CD4-positive, alpha-beta memory T cell (primary cell): Measurements from ENCODE around the gene AOC1. TPM values are rescaled to one million over a fixed set of nuclear protein-coding genes. Genes with fewer than 3 reads are reported as not detected.

ENCODE experiments used
- CTCF ChIA-PET: fragments of 350-600 bp; sonication (Branson Sonifier 250); formaldehyde crosslinking; loops from one replicate; lab custom pipeline; 2021; ENCODE audit warnings: inconsistent platforms; ENCODE audit not compliant: partially characterized antibody; lab: Charles Lee
- POLR2A ChIA-PET: fragments of 350-600 bp; sonication (Branson Sonifier 250); formaldehyde crosslinking; loops from one replicate; lab custom pipeline; 2021; ENCODE audit not compliant: partially characterized antibody; lab: Charles Lee
- DNase-seq, 5 donors: peaks; one replicate each; pipeline versions ENCODE4 v3.0.0 to v3.0.0-alpha.2; 2020 to 2022; ENCODE audit warnings: mixed read lengths in 1 of 5
- H3K27ac ChIP-seq: one replicate; pipeline ENCODE4 v1.7.0; 2013; ENCODE audit warnings: low read depth, low read length
- H3K27me3 ChIP-seq: 2 replicates; pipeline ENCODE4 v1.7.0; 2013; ENCODE audit warnings: mild to moderate bottlenecking, low read length, moderate library complexity; ENCODE audit not compliant: insufficient read depth
- H3K36me3 ChIP-seq: 2 replicates; pipeline ENCODE4 v1.7.0; 2013; ENCODE audit warnings: mild to moderate bottlenecking, low read length, moderate library complexity; ENCODE audit not compliant: insufficient read depth
- H3K4me1 ChIP-seq: 2 replicates; pipeline ENCODE4 v1.7.0; 2013; ENCODE audit warnings: mild to moderate bottlenecking, low read length, moderate library complexity; ENCODE audit not compliant: insufficient read depth
- H3K4me3 ChIP-seq, 2 donors: one replicate each; pipeline ENCODE4 v1.7.0; 2013; ENCODE audit warnings: low read length in 2 of 2, mild to moderate bottlenecking in 1 of 2
- H3K9me3 ChIP-seq, 2 donors: one replicate each; pipeline ENCODE4 v1.7.0; 2013; ENCODE audit warnings: low read length in 2 of 2, control low read depth in 1 of 2; ENCODE audit not compliant: control insufficient read depth in 1 of 2
- H3K27ac Mint-ChIP-seq, 7 donors: one replicate each; pipeline ENCODE4 v1.8.0; 2020 to 2021; ENCODE audit warnings: mixed read lengths in 7 of 7, mild to moderate bottlenecking in 6 of 7, inconsistent platforms in 3 of 7, moderate library complexity in 3 of 7
- H3K27me3 Mint-ChIP-seq, 2 donors: one replicate each; pipeline ENCODE4 v1.8.0; 2020 to 2021; ENCODE audit warnings: mixed read lengths in 2 of 2
- H3K36me3 Mint-ChIP-seq, 2 donors: one replicate each; pipeline ENCODE4 v1.8.0; 2020 to 2021; ENCODE audit warnings: mixed read lengths in 2 of 2, inconsistent platforms in 1 of 2, mild to moderate bottlenecking in 1 of 2
- H3K4me1 Mint-ChIP-seq, 4 donors: one replicate each; pipeline ENCODE4 v1.8.0; 2020 to 2021; ENCODE audit warnings: mixed read lengths in 4 of 4, mild to moderate bottlenecking in 1 of 4
- H3K4me3 Mint-ChIP-seq, 8 donors: one replicate each; pipeline ENCODE4 v1.8.0; 2020 to 2021; ENCODE audit warnings: mixed read lengths in 8 of 8, mild to moderate bottlenecking in 7 of 8, moderate library complexity in 6 of 8, inconsistent platforms in 3 of 8
- H3K9me3 Mint-ChIP-seq, 8 donors: one replicate each; pipeline ENCODE4 v1.8.0; 2020 to 2021; ENCODE audit warnings: mixed read lengths in 8 of 8, mild to moderate bottlenecking in 5 of 8, inconsistent platforms in 3 of 8, moderate library complexity in 1 of 8
- intact Hi-C: fragments of 100-400 bp; cut with micrococcal nuclease; formaldehyde crosslinking; loops from one replicate; pipeline ENCODE4 v1.15.1; 2023
- polyA plus RNA-seq, 2 donors: library from polyadenylated mRNA; unstranded; fragments of 300-500 nt; fragmentation: Illumina TruSeq; gene quantifications; one replicate each; pipeline ENCODE4 v1.2.3, GENCODE V29; 2021
- total RNA-seq, 2 experiments: library from RNA; stranded (reverse); gene quantifications; one replicate each; pipeline ENCODE4 v1.2.3, GENCODE V29; 2021

Gene AOC1
- total and polyA plus RNA-seq, 4 experiments from 2014 or later = not detected

GRCh38 chr7:150900675-150901074, 48.4 kb downstream of the AOC1 start:
- H3K9me3 ChIP-seq = no peaks in the 10 kb centered on the region
- H3K4me1 Mint-ChIP-seq = peaks cover 3 to 8% (median 7%) of the 10 kb centered on the region in 4 donors
- H3K36me3 ChIP-seq = no peaks in the 10 kb centered on the region
- peaks cover 11% of the 10 kb centered on the region for H3K4me1 ChIP-seq
- H3K4me3 ChIP-seq = no peak overlapping the region
- no peak for DNase-seq
- H3K27me3 ChIP-seq = peaks cover 13% of the 10 kb centered on the region
- no peak overlapping the region for H3K4me3 Mint-ChIP-seq
- H3K9me3 Mint-ChIP-seq = no peaks in the 10 kb centered on the region
- peaks cover 25 to 40% of the 10 kb centered on the region in 2 donors for H3K27me3 Mint-ChIP-seq
- no peaks in the 10 kb centered on the region for H3K36me3 Mint-ChIP-seq
- no peak overlapping the region for H3K27ac Mint-ChIP-seq
- intact Hi-C loops = no loop called here
- H3K27ac ChIP-seq = no peak overlapping the region
- CTCF ChIA-PET = interaction anchor here (1.3 to 1.7 kb wide), 3 partner anchors 59 to 210 kb away, joined by 3 to 7 read pairs (median 5); no protein-coding TSS in a partner anchor
- POLR2A ChIA-PET = no interaction called here

- Histone ChIP-seq H3K9me3 (no peaks in the 10 kb centered on the region), H3K27ac (no peak overlapping the region), H3K4me1 (peaks cover 11% of the 10 kb centered on the region), H3K27me3 (peaks cover 13% of the 10 kb centered on the region), H3K4me3 (no peak overlapping the region), H3K36me3 (no peaks in the 10 kb centered on the region)
- Mint-ChIP-seq H3K4me1 (peaks cover 3 to 8% (median 7%) of the 10 kb centered on the region in 4 donors), H3K36me3 (no peaks in the 10 kb centered on the region), H3K27ac (no peak overlapping the region), H3K9me3 (no peaks in the 10 kb centered on the region), H3K27me3 (peaks cover 25 to 34% of the 10 kb centered on the region in 2 donors), H3K4me3 (no peak overlapping the region)
- intact Hi-C loops = no loop called here
- ChIA-PET POLR2A (interaction anchor here (1.0 kb wide), 1 partner anchor 117 kb away, joined by 3 read pairs; no protein-coding TSS in a partner anchor), CTCF (interaction anchor here (0.9 to 1.7 kb wide), 7 partner anchors 10 to 210 kb away, joined by 3 to 7 read pairs (median 3); no protein-coding TSS in a partner anchor)
- DNase-seq = no peak
Measured at GRCh38 chr7:150901160-150902035, 49.1 kb downstream of the AOC1 start.

GRCh38 chr7:150902078-150903033, 50.0 kb downstream of the AOC1 start:
- Mint-ChIP-seq H3K27me3 (peaks cover 25 to 31% of the 10 kb centered on the region in 2 donors), H3K4me3 (no peak overlapping the region), H3K36me3 (no peaks in the 10 kb centered on the region), H3K9me3 (no peaks in the 10 kb centered on the region), H3K27ac (peak overlapping the region in 1 of 7 donors; percentile 66), H3K4me1 (peaks cover 3 to 8% (median 7%) of the 10 kb centered on the region in 4 donors)
- peaks cover 11% of the 10 kb centered on the region for H3K4me1 ChIP-seq
- ChIA-PET POLR2A (interaction anchor here (1.0 kb wide), 1 partner anchor 116 kb away, joined by 3 read pairs; no protein-coding TSS in a partner anchor), CTCF (interaction anchor here (0.9 to 1.7 kb wide), 7 partner anchors 9 to 209 kb away, joined by 3 to 7 read pairs (median 3); no protein-coding TSS in a partner anchor)
- H3K27ac ChIP-seq = no peak overlapping the region
- no peaks in the 10 kb centered on the region for H3K36me3 ChIP-seq
- no peak overlapping the region for H3K4me3 ChIP-seq
- no peak for DNase-seq
- H3K9me3 ChIP-seq = no peaks in the 10 kb centered on the region
- intact Hi-C loops = no loop called here
- H3K27me3 ChIP-seq = peaks cover 8% of the 10 kb centered on the region

GRCh38 chr7:150903606-150904005, 51.3 kb downstream of the AOC1 start:
- peaks cover 21 to 27% of the 10 kb centered on the region in 2 donors for H3K27me3 Mint-ChIP-seq

GRCh38 chr7:150904011-150904909, 51.9 kb downstream of the AOC1 start:
- Histone ChIP-seq H3K36me3 (no peaks in the 10 kb centered on the region), H3K4me1 (peaks cover 6% of the 10 kb centered on the region), H3K4me3 (no peak overlapping the region), H3K27ac (no peak overlapping the region), H3K9me3 (no peaks in the 10 kb centered on the region), H3K27me3 (no peaks in the 10 kb centered on the region)
- no peak for DNase-seq
- intact Hi-C loops = no loop called here
- POLR2A ChIA-PET = no interaction called here
- no peaks in the 10 kb centered on the region for H3K9me3 Mint-ChIP-seq
- H3K27me3 Mint-ChIP-seq = peaks cover 21 to 24% of the 10 kb centered on the region in 2 donors
- no peak overlapping the region for H3K27ac Mint-ChIP-seq
- peaks cover 4 to 6% (median 5%) of the 10 kb centered on the region in 4 donors for H3K4me1 Mint-ChIP-seq
- CTCF ChIA-PET = interaction anchor here (0.7 to 1.2 kb wide), 2 partner anchors 17 to 85 kb away, joined by 3 to 5 read pairs; no protein-coding TSS in a partner anchor
- peak overlapping the region in 1 of 8 donors; percentile 17 for H3K4me3 Mint-ChIP-seq
- no peaks in the 10 kb centered on the region for H3K36me3 Mint-ChIP-seq

More at GRCh38 chr7:150903606-150904005, 51.3 kb downstream of the AOC1 start:
- Mint-ChIP-seq H3K9me3 (no peaks in the 10 kb centered on the region), H3K4me1 (peaks cover 0 to 3% (median under 1%) of the 10 kb centered on the region in 4 donors), H3K36me3 (no peaks in the 10 kb centered on the region), H3K27ac (no peak overlapping the region), H3K4me3 (no peak overlapping the region)
- ChIA-PET CTCF (interaction anchor here (0.7 to 1.2 kb wide), 2 partner anchors 17 to 86 kb away, joined by 3 to 5 read pairs; no protein-coding TSS in a partner anchor), POLR2A (no interaction called here)
- Histone ChIP-seq H3K4me1 (peaks cover 3% of the 10 kb centered on the region), H3K4me3 (no peak overlapping the region), H3K27ac (no peak overlapping the region), H3K27me3 (no peaks in the 10 kb centered on the region), H3K9me3 (no peaks in the 10 kb centered on the region), H3K36me3 (no peaks in the 10 kb centered on the region)
- no peak for DNase-seq
- intact Hi-C loops = no loop called here

GRCh38 chr7:150908173-150908572, 55.9 kb downstream of the AOC1 start:
- intact Hi-C loops = no loop called here
- Histone ChIP-seq H3K9me3 (no peaks in the 10 kb centered on the region), H3K36me3 (no peaks in the 10 kb centered on the region), H3K4me3 (no peak overlapping the region), H3K4me1 (peaks cover 13% of the 10 kb centered on the region), H3K27me3 (no peaks in the 10 kb centered on the region), H3K27ac (no peak overlapping the region)
- Mint-ChIP-seq H3K4me3 (no peak overlapping the region), H3K36me3 (no peaks in the 10 kb centered on the region), H3K27ac (no peak overlapping the region), H3K27me3 (peaks cover 3 to 13% of the 10 kb centered on the region in 2 donors), H3K9me3 (no peaks in the 10 kb centered on the region), H3K4me1 (peaks cover 13 to 26% (median 14%) of the 10 kb centered on the region in 4 donors)
- ChIA-PET CTCF (interaction anchor here (0.9 to 2.4 kb wide), 5 partner anchors 10 to 111 kb away, joined by 3 to 33 read pairs (median 3); no protein-coding TSS in a partner anchor), POLR2A (interaction anchor here (0.7 to 2.0 kb wide), 2 partner anchors 10 to 100 kb away, joined by 3 to 7 read pairs; no protein-coding TSS in a partner anchor)
- DNase-seq = no peak
